ENCODE results near the gene PRMT9. TPM values are rescaled to one million over a fixed set of nuclear protein-coding genes. Genes with fewer than 3 reads are reported as not detected.

The PRMT9 gene
- total RNA-seq, 1 experiment from 2014 or later: 10.5 TPM

- Mint-ChIP-seq H3K27ac (peak overlapping the region; percentile 14 to 61 (median 45); a peak in 6 of 7 replicates), H3K9me3 (no peaks in the 10 kb centered on the region), H3K4me3 (no peak overlapping the region; a peak in 1 of 5 replicates), H3K36me3 (ENCODE audit: insufficient read depth in 1 of 3, low read depth in 3 of 3) (peaks cover 17 to 62% (median 47%) of the 10 kb centered on the region in 3 experiments; a peak in 6 of 7 replicates), H3K27me3 (ENCODE audit: low read depth) (no peaks in the 10 kb centered on the region), H3K4me1 (peaks cover 26 to 34% of the 10 kb centered on the region in 2 experiments)
- H3K27me3 ChIP-seq (ENCODE audit: insufficient read depth, low read length): no peaks in the 10 kb centered on the region
- no peak overlapping the region for H2BK15ac ChIP-seq (ENCODE audit: low read depth, low read length)
- H3K18ac ChIP-seq (ENCODE audit: insufficient read length, low read depth, low read length): no peak overlapping the region
- H3K9ac ChIP-seq (ENCODE audit: extremely low read depth, insufficient read length, low read length): no peak overlapping the region
- no peak overlapping the region for H3K4ac ChIP-seq (ENCODE audit: low read depth, low read length)
- no peak overlapping the region for H2AFZ ChIP-seq (ENCODE audit: low read length)
- H3K4me1 ChIP-seq (ENCODE audit: insufficient read depth, low read length): no peaks in the 10 kb centered on the region; the same call in 1 of the 2 replicates
- H2BK12ac ChIP-seq (ENCODE audit: insufficient read length, low read depth, low read length): no peak overlapping the region
- no peak overlapping the region for H3K23ac ChIP-seq (ENCODE audit: insufficient read length, low read depth, low read length)
- H2AK5ac ChIP-seq (ENCODE audit: insufficient read length, low read length): no peak overlapping the region
- no peak overlapping the region for H3K14ac ChIP-seq (ENCODE audit: insufficient read depth, low read length)
- no peaks in the 10 kb centered on the region for H3K9me3 ChIP-seq (ENCODE audit: control insufficient read depth, low read depth, low read length)
- no peak overlapping the region for H3K4me2 ChIP-seq (ENCODE audit: insufficient read depth, insufficient read length, low read length)
- no peak for TF ChIP-seq CTCF (conservative IDR thresholded peaks at IDR 0.05)
- H3K79me2 ChIP-seq (ENCODE audit: insufficient read depth, low read length): no peaks in the 10 kb centered on the region; the same call in 1 of the 2 replicates
- no peak overlapping the region for H3T11ph ChIP-seq (ENCODE audit: low read length)
- no peak overlapping the region for H3K56ac ChIP-seq (ENCODE audit: insufficient read length, low read depth, low read length)
- H3K79me1 ChIP-seq (ENCODE audit: insufficient read depth, low read depth, low read length, poor library complexity, severe bottlenecking): no peaks in the 10 kb centered on the region
- H4K91ac ChIP-seq (ENCODE audit: insufficient read length, low read depth, low read length): no peak overlapping the region
- H2BK20ac ChIP-seq (ENCODE audit: low read depth, low read length, poor library complexity, severe bottlenecking): no peak overlapping the region
- no CpG with 5 or more reads among the region's 4 CpGs for WGBS (ENCODE audit: extremely low coverage, insufficient read length, low lambda C conversion rate)
- no peak overlapping the region for H2BK5ac ChIP-seq (ENCODE audit: insufficient read length, low read length)
- H4K5ac ChIP-seq (ENCODE audit: insufficient read length, low read depth, low read length): no peak overlapping the region
- no peak overlapping the region for H2BK120ac ChIP-seq (ENCODE audit: low read depth, low read length, poor library complexity, severe bottlenecking)
- no peaks in the 10 kb centered on the region for H3K23me2 ChIP-seq (ENCODE audit: insufficient read length, low read depth, low read length, poor library complexity, severe bottlenecking)
- no peaks in the 10 kb centered on the region for H4K20me1 ChIP-seq (ENCODE audit: control insufficient read depth, insufficient read depth, insufficient read length)
- H4K8ac ChIP-seq (replicated peaks; ENCODE audit: insufficient read length, low read depth, low read length): no peak overlapping the region
- DNase-seq: no peak
- H3K27ac ChIP-seq (ENCODE audit: insufficient read length, low read depth, low read length): no peak overlapping the region
Measured at GRCh38 chr4:147626903-147627302, 57.1 kb downstream of the PRMT9 start.

Data from H9 (cell line).